ENCODE data around the gene CNIH1.

GRCh38 chr14:54451961-54452360 lies 10.8 kb upstream of the CNIH1 start:
- TF ChIP-seq POLR2AphosphoS5 (IDR thresholded peaks at IDR 0.05; ENCODE audit: low read depth, low read length) (no peak), CTCF (IDR thresholded peaks at IDR 0.05 in 2 of 3, conservative IDR thresholded peaks at IDR 0.05 in 1 of 3; ENCODE audit: borderline replicate concordance in 1 of 3, insufficient read depth in 1 of 3, low read depth in 2 of 3, low read length in 2 of 3) (no peak), SRF (IDR thresholded peaks at IDR 0.05; ENCODE audit: low read depth) (no peak), EZH2phosphoT487 (IDR thresholded peaks at IDR 0.05; ENCODE audit: borderline replicate concordance) (no peak)
